Fibroblast of gingiva (primary cell): Measurements from ENCODE around the gene SORD.
A peak's percentile ranks its signal among the peaks of the same experiment; 100 is the strongest.
"Not testable (repeated sequence)": the region's sequence is repeated elsewhere in the genome, so short reads cannot be mapped to it uniquely, and the experiment has no call there.

Source experiments
- DNase-seq: peaks from one replicate; pipeline ENCODE4 v3.0.0-alpha.2; 2011; ENCODE audit warnings: low read depth

SORD gene

GRCh38 chr15:45062301-45062700 lies 39.3 kb downstream of the SORD start:
- not testable (repeated sequence) for DNase-seq

GRCh38 chr15:45064386-45064785 lies 41.4 kb downstream of the SORD start:
- peak; percentile 11 for DNase-seq

GRCh38 chr15:45069942-45070360 lies 47.0 kb downstream of the SORD start:
- not testable (repeated sequence) for DNase-seq

GRCh38 chr15:45073602-45074001 lies 50.6 kb downstream of the SORD start:
- DNase-seq, result not testable (repeated sequence)

- not testable (repeated sequence) for DNase-seq
These were observed 52.7 kb downstream of the SORD start for GRCh38 chr15:45075440-45076320.

GRCh38 chr15:45077391-45077790 lies 54.4 kb downstream of the SORD start:
- DNase-seq, result not testable (repeated sequence)

GRCh38 chr15:45079201-45079600 lies 56.2 kb downstream of the SORD start:
- not testable (repeated sequence) for DNase-seq

- DNase-seq, result not testable (repeated sequence)
These were observed 56.7 kb downstream of the SORD start for GRCh38 chr15:45079628-45080246.

- not testable (repeated sequence) for DNase-seq
These were observed 57.6 kb downstream of the SORD start for GRCh38 chr15:45080593-45080992.

GRCh38 chr15:45082412-45082811 lies 59.4 kb downstream of the SORD start:
- DNase-seq, result not testable (repeated sequence)

- no peak for DNase-seq
These were observed 60.2 kb downstream of the SORD start for GRCh38 chr15:45083223-45083622.

- DNase-seq, result no peak
These were observed 61.2 kb downstream of the SORD start for GRCh38 chr15:45084163-45084562.

GRCh38 chr15:45087513-45087912 lies 64.5 kb downstream of the SORD start:
- DNase-seq, result no peak

- no peak for DNase-seq
These were observed 66.1 kb downstream of the SORD start for GRCh38 chr15:45088801-45089711.

- no peak for DNase-seq
These were observed 66.8 kb downstream of the SORD start for GRCh38 chr15:45089712-45090373.

- DNase-seq, result peak; percentile 44
These were observed 68.2 kb downstream of the SORD start for GRCh38 chr15:45091161-45091560.

- DNase-seq, result peak; percentile 42
These were observed 68.6 kb downstream of the SORD start for GRCh38 chr15:45091576-45091975.

- no peak for DNase-seq
These were observed 70.0 kb downstream of the SORD start for GRCh38 chr15:45093013-45093412.

GRCh38 chr15:45093622-45094357 lies 70.8 kb downstream of the SORD start:
- no peak for DNase-seq

- no peak for DNase-seq
These were observed 71.3 kb downstream of the SORD start for GRCh38 chr15:45094358-45094730.

- no peak for DNase-seq
These were observed 72.7 kb downstream of the SORD start for GRCh38 chr15:45095661-45096060.
